Tibial nerve (tissue), 3 donors: ENCODE measurements around the gene FA2H.

Source experiments
- CTCF ChIP-seq, 5 experiments: fragments of 200-600 bp in 3 of 5; fragments of 450-650 bp in 2 of 5; sonication (generic) in 3 of 5; IDR thresholded peaks; one replicate each; pipeline ENCODE4 v1.5.1; 2016 to 2019; ENCODE audit warnings: antibody characterized with exemption in 5 of 5, mild to moderate bottlenecking in 3 of 5, moderate library complexity in 2 of 5
- POLR2A ChIP-seq, 2 donors: fragments of 450-650 bp; IDR thresholded peaks; one replicate each; pipeline ENCODE4 v1.6.1; 2017; ENCODE audit warnings: antibody characterized with exemption in 2 of 2, mild to moderate bottlenecking in 2 of 2, moderate library complexity in 2 of 2

GRCh38 chr16:74792225-74792624 is 17.6 kb upstream of the FA2H start:
- TF ChIP-seq CTCF (IDR thresholded peaks at IDR 0.05) (no peak), POLR2A (IDR thresholded peaks at IDR 0.05) (no peak)
